Ishikawa (cell line): ENCODE measurements around the gene IL10RA.

ENCODE experiments used
- CEBPB ChIP-seq: IDR thresholded peaks from 2 replicates; pipeline ENCODE4 v1.6.1; 2012
- CREB1 ChIP-seq: IDR thresholded peaks from 2 replicates; pipeline ENCODE4 v1.6.1; 2012; ENCODE audit warnings: low read depth
- NFIC ChIP-seq: IDR thresholded peaks from 2 replicates; pipeline ENCODE4 v1.6.1; 2012
- TAF1 ChIP-seq: IDR thresholded peaks from 2 replicates; pipeline ENCODE4 v1.6.1; 2012; ENCODE audit warnings: low read depth, mild to moderate bottlenecking
- YY1 ChIP-seq: IDR thresholded peaks from 2 replicates; pipeline ENCODE4 v1.6.1; 2012; ENCODE audit warnings: low read depth

DNA sequence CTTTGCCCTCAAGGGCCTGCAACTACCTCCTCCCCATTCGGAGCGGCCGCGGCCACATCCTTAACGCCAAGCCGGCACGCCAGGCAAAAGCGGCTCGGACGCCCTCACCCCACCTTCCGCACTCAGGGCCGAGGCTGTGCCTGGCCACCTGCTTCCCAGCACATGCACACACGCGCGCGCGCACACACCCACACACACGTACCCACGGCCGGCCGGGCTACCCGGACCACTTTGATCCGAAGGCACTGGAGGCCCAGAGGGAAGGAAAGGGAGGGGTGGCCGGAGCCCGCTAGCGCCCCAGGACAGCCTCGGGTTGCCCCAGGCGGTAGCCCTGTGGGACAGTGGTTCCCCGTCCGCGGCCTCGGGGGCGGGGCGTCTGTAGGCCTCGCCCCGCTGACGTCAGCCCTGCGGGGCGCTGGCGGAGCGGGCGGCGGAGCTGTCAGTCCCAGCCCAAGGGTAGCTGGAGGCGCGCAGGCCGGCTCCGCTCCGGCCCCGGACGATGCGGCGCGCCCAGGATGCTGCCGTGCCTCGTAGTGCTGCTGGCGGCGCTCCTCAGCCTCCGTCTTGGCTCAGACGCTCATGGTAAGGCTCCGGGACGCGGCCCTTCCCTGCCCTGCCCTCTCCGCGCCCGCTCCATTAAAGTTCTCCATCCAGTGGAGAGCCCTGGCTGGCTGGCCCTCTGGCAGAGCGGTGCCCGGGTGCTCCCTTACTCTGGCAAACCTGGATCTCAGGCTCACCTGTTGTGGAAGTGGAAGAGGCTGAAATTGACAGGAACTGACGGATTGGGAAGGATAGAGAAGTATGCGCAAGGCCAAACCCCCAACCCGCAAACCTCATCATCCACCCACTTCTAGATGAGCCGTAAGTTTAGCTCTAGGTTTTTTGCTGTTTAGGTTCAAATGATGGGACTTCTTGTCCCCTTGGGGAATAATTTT lies at the start of gene IL10RA:
- TF ChIP-seq NFIC (no peak), YY1 (no peak), CREB1 (peak; percentile 50; the same call in 1 of the 2 replicates), TAF1 (no peak), CEBPB (no peak)
